ENCODE data around the gene RWDD1.

Gene RWDD1, protein sequence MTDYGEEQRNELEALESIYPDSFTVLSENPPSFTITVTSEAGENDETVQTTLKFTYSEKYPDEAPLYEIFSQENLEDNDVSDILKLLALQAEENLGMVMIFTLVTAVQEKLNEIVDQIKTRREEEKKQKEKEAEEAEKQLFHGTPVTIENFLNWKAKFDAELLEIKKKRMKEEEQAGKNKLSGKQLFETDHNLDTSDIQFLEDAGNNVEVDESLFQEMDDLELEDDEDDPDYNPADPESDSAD
- 48.3 to 72.9 reads per million in 2 experiments for total RNA-seq

DNA sequence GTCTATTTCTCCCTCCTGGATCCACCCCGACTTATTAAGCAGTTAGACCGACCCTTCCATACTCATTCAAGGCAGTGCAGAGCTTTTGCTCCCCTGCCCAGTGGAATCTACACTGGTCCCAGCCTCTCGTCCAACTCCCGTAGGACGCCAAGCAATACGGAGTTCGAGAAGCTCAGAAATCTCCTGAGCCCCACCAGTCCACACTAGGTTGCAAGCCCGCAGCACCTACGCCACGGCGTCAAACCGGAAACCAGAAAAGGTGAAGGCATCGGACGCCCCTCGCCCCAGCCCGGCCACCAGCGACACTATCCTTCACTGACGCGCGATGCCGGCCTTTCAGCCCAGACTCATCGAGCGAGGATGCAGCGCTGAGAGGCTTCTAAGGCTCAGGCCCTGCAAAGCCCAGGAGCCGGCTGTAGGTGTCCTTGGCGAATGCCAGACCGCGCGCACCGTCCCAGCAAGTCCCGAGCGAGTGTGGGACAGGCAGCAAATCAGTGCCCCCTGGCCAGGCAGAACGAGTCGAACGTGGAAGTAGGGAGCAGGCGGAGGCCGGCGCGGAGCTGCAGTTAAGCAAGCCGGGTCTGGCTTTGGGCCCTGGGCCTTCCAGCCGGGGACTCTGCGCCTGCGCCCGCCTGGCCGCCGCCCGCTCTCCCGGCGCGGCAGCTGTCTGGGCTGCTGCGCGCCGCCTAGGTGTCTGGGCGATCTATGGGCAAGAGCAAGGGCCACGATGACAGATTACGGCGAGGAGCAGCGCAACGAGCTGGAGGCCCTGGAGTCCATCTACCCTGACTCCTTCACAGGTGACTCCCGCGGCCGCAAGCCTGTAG lies at the start of gene RWDD1:
Gene RWDD1, plus strand, starts transcription at position 649 of the 827 bp plus-strand sequence. Its CDS starts 79 bp downstream, at position 728.
- peak; percentile 98 for DNase-seq (ENCODE audit: low read depth)

DNA sequence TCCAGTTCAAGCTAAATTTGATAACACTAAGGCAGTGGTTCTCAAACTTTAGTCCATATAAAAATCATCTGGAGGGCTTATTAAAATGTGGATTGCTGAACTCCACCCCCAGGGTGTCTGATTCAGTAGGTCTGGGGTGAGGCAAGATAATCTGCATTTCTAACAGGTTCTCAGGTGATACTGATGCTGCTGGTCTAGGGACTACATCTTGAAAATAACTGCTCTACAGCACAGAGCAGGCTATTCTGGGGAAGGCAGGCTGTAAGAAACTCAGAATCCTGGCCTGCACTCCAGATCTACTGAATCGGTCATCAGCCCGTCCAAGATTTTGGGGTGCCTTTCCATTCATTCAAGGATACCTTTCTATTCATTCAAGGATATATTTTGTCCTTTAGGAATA lies 48.4 kb upstream of the RWDD1 start:
- DNase-seq (ENCODE audit: low read depth) = no peak

DNA sequence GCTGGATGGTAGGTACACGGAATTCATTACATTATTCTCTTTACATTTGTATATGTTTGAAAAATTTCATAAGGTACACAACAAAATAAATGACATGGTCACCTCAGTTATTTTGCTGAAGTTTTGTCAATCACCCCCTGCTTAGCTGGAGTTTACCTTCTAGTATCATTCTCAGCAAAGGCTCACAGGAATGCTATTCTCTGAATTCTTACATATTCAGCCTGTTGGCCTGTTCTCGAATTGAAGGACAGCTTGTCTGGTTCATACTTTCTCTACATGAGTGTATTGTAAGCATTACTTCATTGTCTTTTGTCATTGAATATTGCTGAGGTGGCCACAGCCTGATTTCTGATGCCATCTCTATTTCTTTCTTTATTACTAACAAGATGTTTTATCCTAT lies 47.1 kb upstream of the RWDD1 start:
- no peak for DNase-seq (ENCODE audit: low read depth)

DNA sequence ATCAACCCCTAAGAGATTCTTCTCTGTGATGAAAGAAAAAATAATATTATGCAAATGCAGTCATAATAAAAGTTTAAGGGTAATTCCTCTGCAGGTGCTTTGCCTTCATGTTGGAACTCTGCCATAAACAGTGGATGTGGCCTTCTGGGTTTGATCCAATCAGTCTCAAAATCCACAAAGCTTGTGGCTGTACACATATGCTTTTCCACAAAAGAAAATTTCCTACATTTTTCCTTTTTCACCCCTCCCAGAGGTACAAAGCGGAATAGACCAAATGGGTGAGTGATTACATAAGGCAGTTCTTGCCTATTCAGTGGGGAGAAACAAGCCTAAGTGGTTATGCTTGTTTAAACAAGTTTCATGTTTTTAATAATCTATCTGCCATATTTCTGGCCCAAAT lies 43.2 kb upstream of the RWDD1 start:
- DNase-seq (ENCODE audit: low read depth) = no peak

DNA sequence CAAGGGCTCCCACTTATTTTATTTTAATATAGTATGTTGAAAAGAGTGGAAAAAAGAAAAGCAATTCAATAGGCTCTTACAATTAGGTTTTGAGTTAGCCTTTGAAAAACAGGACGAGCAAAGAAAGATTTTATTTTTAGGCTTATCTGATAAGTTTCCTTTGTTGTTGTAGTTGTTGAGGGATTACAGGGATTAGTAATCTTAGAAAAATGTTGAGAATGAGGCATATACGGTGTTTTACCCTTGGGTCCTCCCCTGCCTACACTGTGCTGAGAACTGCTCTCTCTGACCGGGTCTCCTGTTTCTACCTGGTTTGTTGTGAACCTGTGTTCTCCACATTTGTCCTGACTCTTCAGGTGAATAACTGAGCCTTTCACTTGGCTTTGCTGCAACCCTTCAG lies 42.5 kb upstream of the RWDD1 start:
- DNase-seq (ENCODE audit: low read depth) = no peak

DNA sequence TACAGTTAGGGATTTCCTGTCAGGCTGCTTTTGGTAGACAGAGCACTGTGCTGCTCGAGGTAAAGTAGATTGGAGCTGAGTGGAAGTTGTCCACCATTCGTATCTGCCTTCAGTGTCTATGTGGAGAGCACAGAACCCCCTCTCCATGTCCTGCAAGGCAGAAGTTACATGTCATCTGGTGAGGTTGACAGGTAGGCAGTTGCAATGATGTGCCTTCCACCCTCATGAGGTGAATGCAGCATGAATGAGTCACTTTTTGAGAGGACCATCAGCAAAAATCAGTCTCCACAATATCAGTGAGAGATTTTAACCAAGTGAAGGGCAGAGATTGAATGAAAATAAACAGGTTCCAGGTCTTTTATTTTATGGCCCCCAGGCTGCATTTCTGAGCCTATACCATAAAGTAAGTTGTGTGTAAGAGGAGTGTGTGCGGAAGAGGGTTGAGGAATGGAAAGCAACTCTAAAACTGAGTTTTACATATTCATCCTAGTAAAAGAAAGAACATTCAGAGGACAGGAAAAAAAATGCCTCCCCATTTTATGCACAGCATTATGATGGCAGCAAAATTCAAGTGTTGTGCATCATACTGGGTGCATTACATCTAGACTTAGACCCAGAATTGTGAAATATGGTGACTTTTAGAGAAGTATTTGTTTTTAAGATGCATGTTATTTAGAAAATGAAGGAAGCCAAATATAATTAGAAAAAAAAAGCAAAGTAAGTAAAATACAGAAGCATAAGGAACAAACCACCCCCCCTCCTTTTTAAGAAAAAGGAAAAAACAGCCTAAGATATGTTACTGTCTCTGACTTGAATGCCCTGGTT lies 41.6 kb upstream of the RWDD1 start:
- DNase-seq (ENCODE audit: low read depth) = no peak

DNA sequence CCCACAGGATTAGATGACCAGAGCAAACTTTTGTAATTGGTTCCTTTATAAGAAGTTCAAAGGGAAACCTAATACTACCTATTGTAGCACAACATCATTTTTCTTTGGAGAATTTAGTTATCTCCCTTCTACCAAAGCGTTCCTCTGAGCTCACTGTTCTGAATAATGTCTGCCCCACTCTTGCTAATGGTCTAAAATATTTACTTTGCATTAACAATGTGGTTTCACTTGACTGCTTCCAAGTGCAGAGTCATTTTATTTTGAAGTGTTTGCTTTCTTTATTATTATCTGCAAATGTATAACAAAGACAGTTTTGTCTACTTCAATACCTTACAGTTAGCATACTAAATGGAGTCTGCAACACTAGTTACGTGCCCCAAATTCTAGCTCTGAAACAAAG lies 40.9 kb upstream of the RWDD1 start:
- no peak for DNase-seq (ENCODE audit: low read depth)

DNA sequence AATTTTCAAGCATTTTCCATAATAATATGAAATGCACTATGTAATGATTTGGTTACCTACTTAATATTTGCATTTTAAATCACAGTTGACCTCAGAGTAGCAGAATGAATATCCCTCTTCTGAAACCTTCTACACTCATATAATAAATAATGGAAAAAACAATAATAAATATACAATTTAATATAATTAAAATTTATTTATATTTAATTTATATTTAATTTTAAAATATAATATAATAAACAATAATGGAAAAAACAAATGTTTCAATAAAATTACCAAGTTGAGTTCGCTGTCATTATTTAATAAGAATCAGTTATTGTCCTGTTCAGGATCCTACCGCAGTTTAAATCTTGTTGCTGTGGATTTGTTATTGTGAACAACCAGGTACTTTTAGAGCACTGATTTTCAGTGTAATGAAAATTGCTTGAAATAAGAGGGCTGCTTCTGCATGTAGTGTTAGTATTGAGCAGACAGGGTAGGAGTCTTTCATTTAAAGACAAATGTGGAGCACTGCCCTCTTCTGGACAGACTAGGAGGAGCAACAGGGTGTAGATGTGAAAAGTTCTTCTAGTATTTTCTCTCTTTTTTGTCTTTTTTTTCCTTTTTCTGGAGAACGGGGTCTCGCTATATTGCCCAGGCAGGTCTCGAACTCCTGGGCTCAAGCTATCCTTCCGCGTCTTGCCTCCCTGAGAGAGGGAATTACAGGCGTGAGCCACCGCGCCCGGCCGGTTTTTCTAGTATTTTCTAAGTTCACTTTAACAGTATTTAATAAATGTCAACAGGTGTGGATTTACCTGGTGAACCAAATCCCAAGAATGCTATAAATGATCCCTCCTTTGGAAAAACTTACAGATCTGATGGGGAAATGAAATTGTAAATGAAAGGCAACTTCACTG lies 39.4 kb upstream of the RWDD1 start:
- DNase-seq (ENCODE audit: low read depth) = peak; percentile 50

DNA sequence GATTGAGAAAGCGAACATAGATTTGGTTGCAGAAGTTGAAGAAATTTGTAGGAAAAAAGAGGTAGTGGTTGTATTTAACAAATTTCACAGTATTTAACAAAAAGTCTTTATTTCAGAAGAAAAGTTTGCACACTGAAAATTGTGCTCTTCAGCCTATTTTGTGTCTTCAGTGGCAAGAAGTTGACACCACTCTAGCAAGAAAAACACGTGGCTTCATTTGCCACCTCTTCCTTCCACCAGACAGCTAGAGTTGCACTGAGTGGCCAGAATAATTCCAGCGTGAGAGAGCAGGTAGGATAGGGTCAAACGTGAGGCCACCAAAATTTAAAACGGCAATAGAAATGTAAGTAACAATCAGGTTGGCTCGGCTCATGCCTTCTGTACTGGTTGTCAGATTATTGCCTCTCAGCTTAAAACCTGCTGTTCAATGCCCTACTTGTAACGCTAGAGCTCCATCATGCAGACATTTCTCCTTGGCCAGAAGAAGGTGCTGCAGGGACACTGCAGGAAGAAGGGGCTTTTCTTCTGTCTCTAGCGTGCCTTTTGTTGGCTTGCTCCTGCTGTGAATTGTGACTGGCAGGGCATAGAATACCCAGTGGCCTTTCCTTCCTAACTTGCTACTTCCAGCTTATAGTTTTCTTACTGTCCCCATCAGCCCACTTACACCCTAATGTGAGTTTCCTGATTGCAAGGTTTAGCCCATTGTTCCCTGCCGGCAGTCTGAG lies 37.9 kb upstream of the RWDD1 start:
- no peak for DNase-seq (ENCODE audit: low read depth)

DNA sequence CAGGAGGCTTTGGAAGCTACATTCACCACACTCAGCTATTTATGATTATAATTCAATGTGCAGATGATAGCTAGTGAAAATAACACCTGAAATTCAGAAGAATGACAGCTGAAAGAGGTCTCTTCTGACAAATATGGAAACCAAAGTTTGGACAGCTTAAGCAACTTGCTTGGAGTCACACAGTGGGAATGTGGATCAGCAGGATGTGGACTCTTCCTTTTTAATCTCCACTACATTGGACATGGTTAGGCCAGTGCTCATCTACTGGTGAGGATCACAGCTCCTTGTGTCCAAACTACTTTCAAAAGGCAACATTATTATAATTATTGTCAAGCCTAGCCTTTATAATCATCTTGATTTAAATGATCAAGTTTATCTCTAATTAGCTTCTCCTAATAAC lies 36.2 kb upstream of the RWDD1 start:
- no peak for DNase-seq (ENCODE audit: low read depth)

DNA sequence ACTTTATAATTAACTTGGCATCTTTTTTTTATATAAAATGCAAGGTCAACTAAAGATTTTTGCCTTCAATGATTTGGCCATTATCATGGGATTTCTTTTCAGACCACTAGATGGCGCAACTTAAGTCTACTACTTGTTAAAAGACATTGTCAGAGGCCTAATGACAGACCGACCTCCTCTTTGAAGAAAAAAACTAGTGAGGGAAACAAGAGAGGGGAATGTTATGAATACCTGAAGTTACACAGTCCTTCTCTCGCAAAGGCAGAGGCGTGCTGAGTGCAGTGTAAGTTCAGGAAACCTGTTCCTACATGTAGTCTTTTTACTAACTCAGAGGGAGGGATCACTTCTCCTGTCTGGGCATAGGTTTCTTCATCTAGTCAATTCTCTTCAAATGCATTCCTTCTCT lies 35.1 kb upstream of the RWDD1 start:
- DNase-seq (ENCODE audit: low read depth) = no peak

DNA sequence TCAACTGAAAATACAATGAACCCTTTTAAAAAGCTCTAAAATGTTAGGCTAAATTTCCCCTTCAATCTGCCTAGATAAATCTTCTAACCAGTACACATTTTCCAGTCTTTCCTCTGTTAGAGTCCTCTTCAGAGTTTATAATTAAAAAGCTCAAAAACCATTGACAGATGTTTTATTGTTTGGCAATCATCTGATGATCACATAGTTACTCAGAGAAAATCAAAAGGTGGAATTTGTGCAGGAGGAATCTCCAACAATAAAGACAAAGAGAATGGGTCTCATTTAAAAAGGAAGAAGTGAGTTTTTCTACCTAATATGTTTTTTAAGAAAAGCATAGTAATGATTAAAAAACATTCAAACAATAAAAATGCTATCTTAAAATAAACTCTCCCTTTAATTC lies 28.9 kb upstream of the RWDD1 start:
- no peak for DNase-seq (ENCODE audit: low read depth)

DNA sequence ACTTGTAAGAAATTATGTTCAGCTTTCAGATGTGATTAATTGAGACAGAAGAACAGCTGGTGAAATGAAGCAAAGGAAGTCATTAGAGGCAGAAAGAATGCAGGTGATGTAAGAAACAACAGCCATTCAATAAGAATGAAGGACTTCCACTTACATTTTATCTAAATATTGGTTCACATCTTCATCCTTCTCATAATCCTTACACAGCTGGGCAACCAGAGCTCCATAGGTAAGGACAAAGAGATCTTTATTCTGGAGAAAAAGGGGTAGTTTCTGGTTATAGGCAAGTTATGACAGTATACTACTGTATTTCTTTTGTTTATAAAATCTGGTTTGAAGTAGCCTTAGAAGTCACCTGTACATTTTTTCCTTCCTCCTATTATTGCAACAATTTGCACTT lies 28.2 kb upstream of the RWDD1 start:
- no peak for DNase-seq (ENCODE audit: low read depth)

DNA sequence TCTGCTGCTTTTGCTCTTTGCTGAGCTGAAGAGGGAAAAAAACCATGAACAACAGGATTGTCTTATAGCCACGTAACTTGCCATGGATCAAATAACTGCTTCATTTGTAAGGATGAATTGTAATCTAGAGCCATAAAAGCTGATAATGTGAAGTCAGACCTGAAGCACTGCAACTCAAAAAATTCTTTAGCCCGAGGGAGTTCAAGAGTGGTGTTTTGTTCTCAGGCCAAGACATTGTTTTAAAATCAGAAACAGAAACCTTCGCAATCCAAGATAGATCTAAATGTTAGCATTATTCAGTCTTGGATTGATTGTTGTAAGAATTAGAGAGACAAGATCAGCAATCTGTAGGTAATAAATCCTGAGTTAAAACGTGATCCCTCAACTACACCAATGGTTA lies 25.7 kb upstream of the RWDD1 start, which contains the start of gene TRAPPC3L:
Gene TRAPPC3L, minus strand, starts transcription at position 34 of the 400 bp plus-strand sequence. CDS start 170 bp downstream, outside the sequence.
- no peak for DNase-seq (ENCODE audit: low read depth)

DNA sequence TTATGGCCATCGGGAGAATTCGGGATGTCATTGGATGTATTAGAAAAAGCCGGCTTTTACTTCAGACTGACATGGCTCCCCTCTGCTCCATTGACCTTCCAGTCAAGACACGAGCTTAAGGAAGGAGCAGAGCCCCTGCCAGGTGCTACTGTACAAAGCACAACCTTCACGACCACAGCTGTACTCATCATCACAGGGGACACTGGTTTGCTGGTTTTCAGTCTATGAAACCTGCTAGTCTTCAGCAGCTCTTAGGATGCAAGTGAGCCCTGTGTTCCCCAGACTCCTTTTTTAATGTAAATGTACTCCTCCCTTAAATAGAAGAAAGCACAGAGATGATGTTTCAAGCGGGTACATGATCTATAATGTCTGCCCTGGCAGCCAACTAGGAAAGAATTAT lies 23.9 kb upstream of the RWDD1 start:
- DNase-seq (ENCODE audit: low read depth) = no peak

DNA sequence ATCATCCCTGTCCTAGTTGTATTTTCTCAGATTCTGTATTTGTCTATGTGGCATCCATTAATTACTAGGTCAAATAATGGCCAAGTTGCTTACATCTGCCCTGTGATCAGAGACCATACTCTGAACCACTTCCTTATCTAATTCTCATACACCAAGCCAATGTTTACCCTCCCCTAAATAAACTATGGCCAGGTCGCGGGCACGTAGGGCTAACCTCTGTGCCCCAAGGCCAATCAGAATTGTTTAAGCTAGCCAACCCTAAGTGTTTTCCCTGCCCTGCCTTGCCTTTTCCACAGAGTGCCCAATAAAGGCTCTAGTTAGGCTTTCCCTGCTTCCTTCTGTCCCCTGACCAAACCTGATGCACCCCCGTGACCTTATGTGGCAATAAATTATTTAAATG lies 20.5 kb upstream of the RWDD1 start:
- no peak for DNase-seq (ENCODE audit: low read depth)

DNA sequence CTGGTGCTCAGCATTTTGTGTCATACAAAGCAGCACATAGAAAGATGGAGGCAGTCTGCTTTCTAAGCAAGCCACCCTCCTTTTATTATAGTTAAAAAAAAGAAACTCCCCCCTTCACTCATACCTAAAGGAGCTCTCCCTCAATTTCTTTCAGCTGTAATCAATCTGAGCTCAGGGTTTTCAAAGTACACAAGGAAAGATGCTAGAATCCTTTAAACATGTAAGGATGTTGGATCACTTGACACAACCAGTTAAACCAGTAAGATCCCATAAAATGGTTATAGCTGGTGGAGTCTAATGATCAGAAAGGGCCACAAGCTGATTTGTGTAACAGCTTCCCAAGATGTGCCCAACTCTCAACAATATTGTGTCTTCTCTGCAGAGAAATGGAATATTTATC lies 17.9 kb upstream of the RWDD1 start, which contains the start of gene CALHM4:
Gene CALHM4, plus strand, starts transcription at position 301 of the 400 bp plus-strand sequence. Its CDS starts 43 bp downstream, at position 344.
- DNase-seq (ENCODE audit: low read depth) = no peak

DNA sequence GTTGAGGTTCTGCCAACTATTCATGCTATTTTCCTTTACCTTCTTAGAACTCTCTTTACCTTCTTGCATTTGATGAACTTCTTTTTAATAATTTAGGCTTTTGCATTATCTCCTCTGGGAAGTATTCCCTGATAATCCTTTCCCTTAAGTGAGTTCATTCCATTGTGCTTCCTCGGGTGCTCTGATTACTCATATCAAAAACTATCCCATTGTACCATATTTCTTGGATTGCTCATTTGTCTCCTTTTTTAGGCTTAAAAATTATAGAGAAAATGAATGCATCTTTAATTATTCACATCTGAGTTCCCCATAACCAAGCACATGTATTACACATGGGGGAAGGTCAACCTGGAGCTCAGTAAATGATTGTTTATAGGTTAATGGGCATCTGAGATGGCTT lies 15.2 kb upstream of the RWDD1 start:
- no peak for DNase-seq (ENCODE audit: low read depth)

DNA sequence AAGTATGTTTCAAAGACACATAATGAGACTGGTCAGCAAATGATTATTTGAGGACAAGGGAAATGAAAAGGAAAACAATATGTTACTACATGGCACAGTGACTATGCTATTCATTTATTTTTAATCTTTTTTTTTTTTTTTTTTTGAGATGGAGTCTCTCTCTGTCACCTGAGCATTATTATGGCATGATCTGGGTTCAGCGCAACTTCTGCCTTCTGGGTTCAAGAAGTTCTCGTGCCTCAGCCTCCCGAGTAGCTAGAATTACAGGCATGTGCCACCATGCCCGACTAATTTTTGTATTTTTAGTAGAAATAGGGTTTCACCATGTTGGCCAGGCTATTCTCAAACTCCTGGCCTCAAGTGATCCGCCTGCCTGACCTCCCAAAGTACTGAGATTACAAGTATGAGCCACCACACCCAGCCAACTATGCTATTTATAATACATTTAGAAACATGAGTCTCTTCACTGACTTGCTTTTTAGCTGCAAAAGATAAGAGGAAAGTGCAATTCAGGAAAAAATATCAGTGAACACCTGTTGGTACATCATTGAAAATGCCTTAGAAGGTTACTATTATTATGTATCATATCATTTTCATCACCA lies 14.4 kb upstream of the RWDD1 start:
- DNase-seq (ENCODE audit: low read depth) = no peak

DNA sequence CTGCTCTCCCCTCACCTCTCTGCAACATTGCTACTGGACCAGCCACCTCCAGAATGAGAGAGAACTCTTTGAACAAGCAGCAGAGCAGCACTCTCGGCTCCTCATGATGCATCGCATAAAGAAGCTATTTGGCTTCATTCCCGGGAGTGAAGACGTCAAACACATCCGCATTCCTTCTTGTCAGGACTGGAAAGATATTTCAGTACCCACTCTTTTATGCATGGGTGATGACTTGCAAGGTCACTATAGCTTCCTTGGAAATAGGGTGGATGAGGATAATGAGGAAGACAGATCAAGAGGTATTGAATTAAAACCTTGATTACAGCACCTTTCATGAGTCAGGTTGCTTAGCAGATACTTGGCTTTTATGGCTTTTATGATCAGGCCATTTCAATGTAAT lies 13.4 kb upstream of the RWDD1 start:
- DNase-seq (ENCODE audit: low read depth) = no peak
